GM18861 (cell line): ENCODE measurements around the gene MATN3.

ENCODE experiments used
- ATAC-seq: cut with Tn5 transposase; IDR thresholded peaks from one replicate; pipeline ENCODE4 v1.9.1; 2021; ENCODE audit not compliant: unreplicated experiment

Gene MATN3

GRCh38 chr2:19942199-19942598, 70.3 kb downstream of the MATN3 start:
- ATAC-seq = no peak
